OCI-LY1 (cell line): ENCODE data around the gene PGBD5.
"Not testable (repeated sequence)": the region's sequence is repeated elsewhere in the genome, so short reads cannot be mapped to it uniquely, and the experiment has no call there.

Experiments used
- H2AFZ ChIP-seq: fragments of 200-600 bp; sonication (generic), shearing (Covaris generic); 2 replicates; pipeline ENCODE4 v1.6.0; 2014; ENCODE audit warnings: antibody characterized with exemption, mild to moderate bottlenecking, low read length
- H3F3A ChIP-seq: fragments of 200-600 bp; sonication (generic), shearing (Covaris generic); 2 replicates; pipeline ENCODE4 v1.6.0; 2014; ENCODE audit warnings: mild to moderate bottlenecking, antibody characterized with exemption, low read length, moderate library complexity; ENCODE audit not compliant: insufficient read depth
- H3K27ac ChIP-seq: fragments of 200-600 bp; sonication (generic); 2 replicates; pipeline ENCODE4 v1.5.1; 2014; ENCODE audit warnings: low read length, mixed run types, mild to moderate bottlenecking, low read depth; ENCODE audit not compliant: poor library complexity, severe bottlenecking
- H3K27me3 ChIP-seq: fragments of 200-600 bp; sonication (generic); 2 replicates; pipeline ENCODE4 v1.6.0; 2014; ENCODE audit warnings: antibody characterized with exemption, mild to moderate bottlenecking, low read length, moderate library complexity; ENCODE audit not compliant: insufficient read depth
- H3K36me3 ChIP-seq: fragments of 200-600 bp; sonication (generic); 2 replicates; pipeline ENCODE4 v1.6.1; 2014; ENCODE audit warnings: mild to moderate bottlenecking, antibody characterized with exemption, low read length, moderate library complexity, mixed read lengths; ENCODE audit not compliant: insufficient read depth
- H3K4me1 ChIP-seq: fragments of 200-600 bp; sonication (generic); 2 replicates; pipeline ENCODE4 v1.5.1; 2014; ENCODE audit warnings: mild to moderate bottlenecking, low read length, moderate library complexity; ENCODE audit not compliant: insufficient read depth, severe bottlenecking
- H3K4me2 ChIP-seq: fragments of 200-600 bp; sonication (generic), shearing (Covaris generic); 2 replicates; pipeline ENCODE4 v1.6.1; 2014; ENCODE audit warnings: low read length
- H3K4me3 ChIP-seq: fragments of 200-600 bp; sonication (generic); 2 replicates; pipeline ENCODE4 v1.5.1; 2014; ENCODE audit warnings: low read length, low read depth, mild to moderate bottlenecking, mixed read lengths; ENCODE audit not compliant: poor library complexity, severe bottlenecking
- H3K79me2 ChIP-seq: fragments of 200-600 bp; shearing (Covaris generic); 2 replicates; pipeline ENCODE4 v1.6.1; 2016; ENCODE audit warnings: mixed run types, low read length, mixed read lengths; ENCODE audit not compliant: insufficient read depth
- H3K9ac ChIP-seq: fragments of 200-600 bp; sonication (generic), shearing (Covaris generic); 2 replicates; pipeline ENCODE4 v1.6.1; 2014; ENCODE audit warnings: mild to moderate bottlenecking, low read length, mixed read lengths
- H3K9me2 ChIP-seq: fragments of 200-600 bp; sonication (generic), shearing (Covaris generic); 2 replicates; pipeline ENCODE4 v1.6.1; 2014; ENCODE audit warnings: low read depth, mild to moderate bottlenecking, low read length, mixed read lengths
- H3K9me3 ChIP-seq: fragments of 200-600 bp; shearing (Covaris generic); 2 replicates; pipeline ENCODE4 v1.6.1; 2014; ENCODE audit warnings: low read length, mixed read lengths
- H4K20me1 ChIP-seq: fragments of 200-600 bp; sonication (generic), shearing (Covaris generic); 2 replicates; pipeline ENCODE4 v1.6.0; 2016; ENCODE audit warnings: mild to moderate bottlenecking, low read length; ENCODE audit not compliant: insufficient read depth
- EZH2 ChIP-seq: fragments of 200-600 bp; sonication (generic), shearing (Covaris generic); IDR thresholded peaks from 2 replicates; pipeline ENCODE4 v1.8.0; 2017; ENCODE audit warnings: borderline replicate concordance, mixed run types, mild to moderate bottlenecking, antibody characterized with exemption, low read length, moderate library complexity, mixed read lengths
- TF ChIP-seq, protein P1 (sequence below): fragments of 200-600 bp; sonication (generic), shearing (Covaris generic); IDR thresholded peaks from 2 replicates; pipeline ENCODE4 v1.5.1; 2017; ENCODE audit warnings: mild to moderate bottlenecking, antibody characterized with exemption, low read length, moderate library complexity, mixed read lengths

The PGBD5 gene

DNA sequence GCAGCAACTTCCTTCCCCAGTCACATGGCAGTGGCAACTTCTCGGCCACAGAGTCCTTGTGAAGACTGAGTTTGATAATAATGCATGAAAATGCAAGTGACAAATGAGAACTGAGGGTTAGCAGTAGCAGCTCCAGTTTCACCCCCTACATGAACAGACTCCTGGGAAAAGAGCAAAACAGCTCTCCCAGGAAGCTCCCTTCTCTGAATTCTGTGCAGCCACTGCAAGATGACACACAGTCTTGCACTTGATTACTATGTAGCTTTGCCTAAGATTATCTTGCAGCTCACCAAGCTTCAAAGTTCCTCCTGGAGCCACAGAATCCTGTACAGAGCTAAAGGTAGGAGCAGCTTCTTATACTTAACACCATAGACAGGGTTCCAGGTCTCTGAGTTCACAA is 4.7 kb downstream of the PGBD5 start:
- Histone ChIP-seq H3K4me3 (no peak overlapping the region), H3F3A (no peaks in the 10 kb centered on the region), H3K9ac (no peak overlapping the region), H2AFZ (no peak overlapping the region), H3K27me3 (no peaks in the 10 kb centered on the region; the same call in 1 of the 2 replicates), H3K9me3 (no peaks in the 10 kb centered on the region), H3K4me1 (no peaks in the 10 kb centered on the region), H4K20me1 (no peaks in the 10 kb centered on the region), H3K36me3 (no peaks in the 10 kb centered on the region), H3K4me2 (no peak overlapping the region), H3K79me2 (no peaks in the 10 kb centered on the region), H3K27ac (no peak overlapping the region), H3K9me2 (no peaks in the 10 kb centered on the region)
- TF ChIP-seq, protein P1, sequence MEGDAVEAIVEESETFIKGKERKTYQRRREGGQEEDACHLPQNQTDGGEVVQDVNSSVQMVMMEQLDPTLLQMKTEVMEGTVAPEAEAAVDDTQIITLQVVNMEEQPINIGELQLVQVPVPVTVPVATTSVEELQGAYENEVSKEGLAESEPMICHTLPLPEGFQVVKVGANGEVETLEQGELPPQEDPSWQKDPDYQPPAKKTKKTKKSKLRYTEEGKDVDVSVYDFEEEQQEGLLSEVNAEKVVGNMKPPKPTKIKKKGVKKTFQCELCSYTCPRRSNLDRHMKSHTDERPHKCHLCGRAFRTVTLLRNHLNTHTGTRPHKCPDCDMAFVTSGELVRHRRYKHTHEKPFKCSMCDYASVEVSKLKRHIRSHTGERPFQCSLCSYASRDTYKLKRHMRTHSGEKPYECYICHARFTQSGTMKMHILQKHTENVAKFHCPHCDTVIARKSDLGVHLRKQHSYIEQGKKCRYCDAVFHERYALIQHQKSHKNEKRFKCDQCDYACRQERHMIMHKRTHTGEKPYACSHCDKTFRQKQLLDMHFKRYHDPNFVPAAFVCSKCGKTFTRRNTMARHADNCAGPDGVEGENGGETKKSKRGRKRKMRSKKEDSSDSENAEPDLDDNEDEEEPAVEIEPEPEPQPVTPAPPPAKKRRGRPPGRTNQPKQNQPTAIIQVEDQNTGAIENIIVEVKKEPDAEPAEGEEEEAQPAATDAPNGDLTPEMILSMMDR, result no peak
- no peak for TF ChIP-seq EZH2

DNA sequence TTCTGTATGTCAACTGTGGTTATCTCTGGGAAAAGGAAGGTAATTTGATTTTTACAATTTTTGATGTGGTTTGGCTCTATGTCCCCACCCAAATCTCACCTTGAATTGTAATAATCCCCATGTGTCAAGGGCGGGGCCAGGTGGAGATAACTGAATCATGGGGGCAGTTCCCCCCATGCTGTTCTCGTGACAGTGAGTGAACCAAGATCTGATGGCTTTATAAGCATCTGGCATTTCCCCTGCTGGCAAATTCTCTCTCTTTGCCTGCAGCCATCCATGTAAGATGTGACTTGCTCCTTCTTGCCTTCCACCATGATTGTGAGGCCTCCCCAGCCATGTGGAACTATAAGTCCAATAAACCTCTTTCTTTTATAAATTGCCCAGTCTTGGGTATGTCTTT is 5.8 kb downstream of the PGBD5 start:
- not testable (repeated sequence) for H4K20me1 ChIP-seq, H3F3A ChIP-seq, H3K4me1 ChIP-seq, H3K9me2 ChIP-seq, H3K9ac ChIP-seq, H3K27ac ChIP-seq, H3K36me3 ChIP-seq, H3K4me3 ChIP-seq, H3K27me3 ChIP-seq, H2AFZ ChIP-seq, H3K79me2 ChIP-seq, H3K4me2 ChIP-seq, H3K9me3 ChIP-seq

DNA sequence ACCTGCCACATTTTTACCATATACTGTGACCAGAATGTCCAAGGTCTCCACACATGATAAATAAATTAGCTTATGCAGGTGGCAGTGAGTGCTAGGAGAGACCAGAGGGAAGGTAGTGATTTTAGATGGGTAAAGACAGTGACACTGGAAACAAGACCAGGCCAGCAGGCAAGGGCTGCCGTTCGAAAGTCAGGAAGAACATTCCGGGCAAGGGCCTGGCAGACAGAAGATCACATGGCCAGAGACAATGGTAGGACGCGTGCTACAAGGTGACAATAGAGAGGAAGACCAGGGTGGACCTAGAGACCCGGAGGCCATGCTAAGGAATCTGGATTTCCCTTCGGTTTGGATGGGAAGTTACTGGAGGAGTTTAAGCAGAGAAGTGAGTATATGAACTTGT is 9.7 kb downstream of the PGBD5 start:
- TF ChIP-seq, protein P1, result no peak
- no peak for TF ChIP-seq EZH2
- H3K9me2 ChIP-seq, result no peaks in the 10 kb centered on the region
- no peak overlapping the region for H3K4me3 ChIP-seq
- no peak overlapping the region for H3K4me2 ChIP-seq
- H4K20me1 ChIP-seq, result no peaks in the 10 kb centered on the region
- H3K27ac ChIP-seq, result no peak overlapping the region
- H3K9ac ChIP-seq, result no peak overlapping the region
- H3K79me2 ChIP-seq, result no peaks in the 10 kb centered on the region
- no peaks in the 10 kb centered on the region for H3F3A ChIP-seq
- H3K4me1 ChIP-seq, result no peaks in the 10 kb centered on the region
- H3K9me3 ChIP-seq, result no peaks in the 10 kb centered on the region
- no peaks in the 10 kb centered on the region for H3K36me3 ChIP-seq
- no peaks in the 10 kb centered on the region; the same call in 1 of the 2 replicates for H3K27me3 ChIP-seq
- no peak overlapping the region for H2AFZ ChIP-seq

DNA sequence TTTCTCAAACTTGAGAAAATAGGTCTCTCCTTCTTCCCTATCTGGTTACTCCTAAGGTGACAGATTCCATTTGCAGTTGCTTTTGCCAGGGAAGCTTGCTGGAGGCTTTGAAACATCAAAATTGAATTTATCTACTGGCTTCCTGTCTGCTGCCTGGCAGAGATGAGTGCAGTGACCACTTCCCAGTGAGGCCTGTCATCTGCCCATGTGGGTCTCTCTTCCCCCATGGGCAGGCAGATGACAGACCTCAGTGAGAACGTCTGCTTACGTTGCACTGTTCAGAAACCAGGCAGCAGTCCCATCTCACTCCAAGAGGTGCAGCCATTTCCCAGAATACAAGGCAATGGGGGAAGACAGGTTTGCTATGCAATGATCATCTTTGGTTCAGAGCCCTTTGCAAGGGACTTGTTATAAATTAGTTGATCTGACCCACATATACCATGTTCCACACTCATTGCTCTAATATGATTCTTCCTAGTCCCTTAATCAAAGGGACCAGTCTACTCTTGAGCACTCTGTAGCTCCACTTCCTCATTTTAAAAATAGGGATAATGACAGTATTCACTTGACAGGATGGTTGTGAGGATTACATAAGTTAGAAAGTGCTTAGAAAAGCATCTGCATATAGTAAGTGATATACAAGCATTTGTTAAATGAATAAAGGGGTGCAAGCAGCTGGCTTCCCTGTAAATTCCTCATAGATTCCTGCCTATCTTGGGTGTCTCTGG is 10.6 kb downstream of the PGBD5 start:
- Histone ChIP-seq H3K9me3 (no peaks in the 10 kb centered on the region), H3K4me3 (no peak overlapping the region), H3K9me2 (no peaks in the 10 kb centered on the region), H3F3A (no peaks in the 10 kb centered on the region), H3K4me2 (no peak overlapping the region), H2AFZ (no peak overlapping the region), H3K27me3 (no peaks in the 10 kb centered on the region; the same call in 1 of the 2 replicates), H3K36me3 (no peaks in the 10 kb centered on the region), H3K4me1 (no peaks in the 10 kb centered on the region), H3K79me2 (no peaks in the 10 kb centered on the region), H3K27ac (no peak overlapping the region), H4K20me1 (no peaks in the 10 kb centered on the region), H3K9ac (no peak overlapping the region)
- TF ChIP-seq EZH2, result no peak
- TF ChIP-seq, protein P1, result no peak
